GM12874 (cell line): Measurements from ENCODE around the gene MYCBPAP.

Experiments
- TF ChIP-seq, protein P1 (sequence below): IDR thresholded peaks from 2 replicates; pipeline ENCODE4 v1.5.1; 2011; ENCODE audit warnings: low read depth, mild to moderate bottlenecking, control low read depth, low read length, moderate library complexity; ENCODE audit not compliant: insufficient read depth

MYCBPAP gene

GRCh38 chr17:50499270-50499669 is 9.0 kb upstream of the MYCBPAP start:
- TF ChIP-seq, protein P1, sequence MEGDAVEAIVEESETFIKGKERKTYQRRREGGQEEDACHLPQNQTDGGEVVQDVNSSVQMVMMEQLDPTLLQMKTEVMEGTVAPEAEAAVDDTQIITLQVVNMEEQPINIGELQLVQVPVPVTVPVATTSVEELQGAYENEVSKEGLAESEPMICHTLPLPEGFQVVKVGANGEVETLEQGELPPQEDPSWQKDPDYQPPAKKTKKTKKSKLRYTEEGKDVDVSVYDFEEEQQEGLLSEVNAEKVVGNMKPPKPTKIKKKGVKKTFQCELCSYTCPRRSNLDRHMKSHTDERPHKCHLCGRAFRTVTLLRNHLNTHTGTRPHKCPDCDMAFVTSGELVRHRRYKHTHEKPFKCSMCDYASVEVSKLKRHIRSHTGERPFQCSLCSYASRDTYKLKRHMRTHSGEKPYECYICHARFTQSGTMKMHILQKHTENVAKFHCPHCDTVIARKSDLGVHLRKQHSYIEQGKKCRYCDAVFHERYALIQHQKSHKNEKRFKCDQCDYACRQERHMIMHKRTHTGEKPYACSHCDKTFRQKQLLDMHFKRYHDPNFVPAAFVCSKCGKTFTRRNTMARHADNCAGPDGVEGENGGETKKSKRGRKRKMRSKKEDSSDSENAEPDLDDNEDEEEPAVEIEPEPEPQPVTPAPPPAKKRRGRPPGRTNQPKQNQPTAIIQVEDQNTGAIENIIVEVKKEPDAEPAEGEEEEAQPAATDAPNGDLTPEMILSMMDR: no peak

DNA sequence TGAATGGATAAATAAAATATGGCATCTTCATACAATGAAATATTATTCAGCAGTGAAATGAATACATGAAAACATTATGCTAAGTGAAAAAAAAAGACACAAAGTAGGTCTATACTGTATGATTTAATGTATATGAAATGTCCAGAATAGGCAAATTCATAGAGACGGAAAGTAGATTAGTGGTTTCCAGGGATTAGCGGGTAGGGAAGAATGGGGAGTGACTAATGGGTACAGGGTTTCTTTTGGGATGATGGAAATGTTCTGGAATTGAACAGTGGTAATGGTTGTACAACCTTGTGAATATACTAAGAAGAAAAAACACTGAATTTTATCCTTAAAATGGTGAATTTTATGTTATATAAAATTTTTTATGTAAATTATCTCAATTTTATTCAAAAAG is 8.5 kb upstream of the MYCBPAP start:
- TF ChIP-seq, protein P1: no peak

- TF ChIP-seq, protein P1: no peak
These were observed 7.2 kb upstream of the MYCBPAP start for GRCh38 chr17:50501054-50501453.

- TF ChIP-seq, protein P1: no peak
These were observed 5.8 kb upstream of the MYCBPAP start for GRCh38 chr17:50502301-50502990.

- TF ChIP-seq, protein P1: no peak
These were observed 2.6 kb upstream of the MYCBPAP start for GRCh38 chr17:50505591-50506130.

GRCh38 chr17:50506298-50506697 is 1.9 kb upstream of the MYCBPAP start:
- TF ChIP-seq, protein P1: no peak

DNA sequence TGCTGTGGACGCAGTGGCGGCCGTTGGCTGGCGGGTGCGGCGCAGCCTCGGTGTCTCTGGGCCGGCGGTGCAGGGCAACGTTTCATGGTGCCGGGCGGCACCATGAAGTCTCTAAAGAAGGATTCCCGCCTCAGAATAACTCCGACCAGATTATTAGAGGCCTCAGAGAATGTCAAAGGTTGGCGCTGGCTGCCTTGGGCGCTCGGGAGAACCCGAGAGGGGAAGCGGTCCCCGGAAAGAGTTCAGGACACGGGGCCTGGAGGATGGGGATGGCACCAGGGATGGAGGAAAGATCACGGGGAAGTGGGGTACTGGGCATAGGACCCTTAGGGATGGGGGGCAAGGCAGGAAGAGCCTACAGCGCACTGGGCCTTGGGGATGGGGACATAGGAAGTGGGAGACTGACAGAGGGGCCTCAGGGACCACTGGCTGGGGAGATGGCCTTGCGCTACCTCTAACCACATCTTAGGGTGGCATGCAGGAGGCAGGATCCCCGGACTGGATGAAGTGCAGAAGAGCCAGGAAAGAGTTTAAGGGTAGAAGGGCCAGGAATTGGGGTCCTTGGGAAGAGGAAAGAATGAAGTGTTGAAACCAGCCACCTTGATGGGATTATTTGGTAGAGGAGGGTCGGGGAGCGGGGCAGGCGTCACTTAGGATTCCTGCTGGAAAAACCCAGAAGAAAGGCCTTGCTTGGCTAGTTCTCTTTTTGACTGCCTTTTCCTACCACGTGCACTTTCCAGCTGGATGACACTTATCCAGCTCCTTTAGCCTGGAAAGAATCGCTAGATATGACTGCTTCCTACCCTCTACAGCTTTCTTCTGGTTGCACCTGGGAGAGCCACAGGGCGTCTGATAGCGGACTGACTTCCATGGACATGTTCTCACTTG is 578 bp downstream of the MYCBPAP start:
- TF ChIP-seq, protein P1: no peak
